ENCODE data around the gene FOXD2.

FOXD2 gene

GRCh38 chr1:47437447-47438164 lies at the start of gene FOXD2:
Gene FOXD2, plus strand, starts transcription at chr1:47438044. Its CDS starts 92 bp downstream, at chr1:47438136.
- peak; percentile 63 for DNase-seq

- peak; percentile 12 for DNase-seq
Observed at GRCh38 chr1:47388891-47389238, 49.0 kb upstream of the FOXD2 start.

- no peak for DNase-seq
Observed at GRCh38 chr1:47389731-47390130, 48.1 kb upstream of the FOXD2 start.

- DNase-seq: no peak
Observed at GRCh38 chr1:47390843-47391242, 47.0 kb upstream of the FOXD2 start.

- no peak for DNase-seq
Observed at GRCh38 chr1:47393141-47393540, 44.7 kb upstream of the FOXD2 start.

- DNase-seq: no peak
Observed at GRCh38 chr1:47395433-47395832, 42.4 kb upstream of the FOXD2 start.

GRCh38 chr1:47396671-47397196 lies 41.1 kb upstream of the FOXD2 start:
- DNase-seq: no peak

- DNase-seq: no peak
Observed at GRCh38 chr1:47399138-47399845, 38.6 kb upstream of the FOXD2 start.

- DNase-seq: no peak
Observed at GRCh38 chr1:47399846-47400155, 38.0 kb upstream of the FOXD2 start.

GRCh38 chr1:47401761-47402160 lies 36.1 kb upstream of the FOXD2 start:
- DNase-seq: no peak

GRCh38 chr1:47402591-47402990 lies 35.3 kb upstream of the FOXD2 start:
- DNase-seq: no peak

GRCh38 chr1:47403321-47403910 lies 34.4 kb upstream of the FOXD2 start:
- DNase-seq: no peak

- no peak for DNase-seq
Observed at GRCh38 chr1:47405697-47406096, 32.1 kb upstream of the FOXD2 start.

- DNase-seq: no peak
Observed at GRCh38 chr1:47406966-47407365, 30.9 kb upstream of the FOXD2 start.

- no peak for DNase-seq
Observed at GRCh38 chr1:47407481-47407880, 30.4 kb upstream of the FOXD2 start.

- DNase-seq: no peak
Observed at GRCh38 chr1:47409311-47410067, 28.4 kb upstream of the FOXD2 start.

GRCh38 chr1:47410068-47410455 lies 27.8 kb upstream of the FOXD2 start:
- DNase-seq: no peak

GRCh38 chr1:47411436-47411835 lies 26.4 kb upstream of the FOXD2 start:
- DNase-seq: no peak

GRCh38 chr1:47412437-47412836 lies 25.4 kb upstream of the FOXD2 start:
- no peak for DNase-seq

- DNase-seq: no peak
Observed at GRCh38 chr1:47415728-47416318, 22.0 kb upstream of the FOXD2 start, which contains the start of gene FOXE3. Gene FOXE3, plus strand, starts transcription at chr1:47416285. Its CDS starts 31 bp downstream, at chr1:47416316.

GRCh38 chr1:47416319-47417169 lies 21.3 kb upstream of the FOXD2 start:
- peak; percentile 12 for DNase-seq
